NCI-H82 (cell line): ENCODE results near the gene DNAAF1.
A peak's percentile ranks its signal among the peaks of the same experiment; 100 is the strongest.

Experiments
- DNase-seq: peaks from one replicate; lab custom pipeline; 2025; lab: John Stamatoyannopoulos, UW

Gene DNAAF1

GRCh38 chr16:84124257-84125073 lies 20.6 kb upstream of the DNAAF1 start:
- DNase-seq = no peak

GRCh38 chr16:84131117-84131516 lies 14.0 kb upstream of the DNAAF1 start:
- DNase-seq = no peak

- DNase-seq = no peak
Measured at GRCh38 chr16:84132527-84133285, 12.4 kb upstream of the DNAAF1 start.

GRCh38 chr16:84136331-84137125 lies 8.6 kb upstream of the DNAAF1 start:
- DNase-seq = no peak

GRCh38 chr16:84137287-84137686 lies 7.8 kb upstream of the DNAAF1 start:
- no peak for DNase-seq

GRCh38 chr16:84137769-84138357 lies 7.2 kb upstream of the DNAAF1 start:
- DNase-seq = no peak

GRCh38 chr16:84138500-84138823 lies 6.6 kb upstream of the DNAAF1 start:
- no peak for DNase-seq

GRCh38 chr16:84138824-84139627 lies 6.1 kb upstream of the DNAAF1 start:
- peak; percentile 72 for DNase-seq

GRCh38 chr16:84139628-84140258 lies 5.4 kb upstream of the DNAAF1 start:
- DNase-seq = no peak

GRCh38 chr16:84141143-84141670 lies 3.9 kb upstream of the DNAAF1 start:
- DNase-seq = peak; percentile 43

- no peak for DNase-seq
Measured at GRCh38 chr16:84143081-84143480, 2.0 kb upstream of the DNAAF1 start.

- DNase-seq = peak; percentile 63
Measured at GRCh38 chr16:84143784-84144199, 1.3 kb upstream of the DNAAF1 start.

- DNase-seq = peak; percentile 56
Measured at GRCh38 chr16:84144209-84144858, 774 bp upstream of the DNAAF1 start.

- DNase-seq = no peak
Measured at GRCh38 chr16:84150926-84151325, 5.8 kb downstream of the DNAAF1 start.

GRCh38 chr16:84153660-84154214 lies 8.6 kb downstream of the DNAAF1 start:
- DNase-seq = no peak

GRCh38 chr16:84155226-84155625 lies 10.1 kb downstream of the DNAAF1 start:
- no peak for DNase-seq

- no peak for DNase-seq
Measured at GRCh38 chr16:84155771-84156170, 10.7 kb downstream of the DNAAF1 start.

GRCh38 chr16:84156342-84156784 lies 11.3 kb downstream of the DNAAF1 start:
- DNase-seq = no peak

GRCh38 chr16:84159007-84159406 lies 13.9 kb downstream of the DNAAF1 start:
- no peak for DNase-seq

GRCh38 chr16:84159800-84160199 lies 14.7 kb downstream of the DNAAF1 start:
- DNase-seq = no peak
